NCI-H1417 treated with DMSO at 0.1 percent for 48 hours (cell line): ENCODE measurements around the gene DEPDC1.

Experiments used
- DNase-seq: peaks from one replicate; lab custom pipeline; 2025; lab: John Stamatoyannopoulos, UW

Gene DEPDC1

GRCh38 chr1:68473060-68473459 lies 23.8 kb downstream of the DEPDC1 start:
- DNase-seq, result no peak

GRCh38 chr1:68470388-68470970 lies 26.4 kb downstream of the DEPDC1 start:
- DNase-seq, result no peak

GRCh38 chr1:68464891-68465290 lies 32.0 kb downstream of the DEPDC1 start:
- no peak for DNase-seq

GRCh38 chr1:68460935-68461334 lies 35.9 kb downstream of the DEPDC1 start:
- DNase-seq, result no peak

- DNase-seq, result no peak
These were observed 37.1 kb downstream of the DEPDC1 start for GRCh38 chr1:68459796-68460195.

GRCh38 chr1:68459091-68459490 lies 37.8 kb downstream of the DEPDC1 start:
- DNase-seq, result no peak

- no peak for DNase-seq
These were observed 40.7 kb downstream of the DEPDC1 start for GRCh38 chr1:68456202-68456601.

GRCh38 chr1:68454534-68454933 lies 42.3 kb downstream of the DEPDC1 start:
- no peak for DNase-seq

GRCh38 chr1:68453060-68453670 lies 43.7 kb downstream of the DEPDC1 start:
- DNase-seq, result no peak

- DNase-seq, result no peak
These were observed 47.0 kb downstream of the DEPDC1 start, which contains the start of gene RPE65 for GRCh38 chr1:68449901-68450300. RPE65 (minus strand) TSS chr1:68449954; CDS start chr1:68449905, 49 bp downstream.

GRCh38 chr1:68448365-68448764 lies 48.5 kb downstream of the DEPDC1 start:
- no peak for DNase-seq

- DNase-seq, result no peak
These were observed 51.2 kb downstream of the DEPDC1 start for GRCh38 chr1:68445709-68446108.

GRCh38 chr1:68442822-68443556 lies 53.9 kb downstream of the DEPDC1 start:
- no peak for DNase-seq

- no peak for DNase-seq
These were observed 54.9 kb downstream of the DEPDC1 start for GRCh38 chr1:68442006-68442405.

- no peak for DNase-seq
These were observed 58.6 kb downstream of the DEPDC1 start for GRCh38 chr1:68438310-68438709.

GRCh38 chr1:68433395-68433794 lies 63.5 kb downstream of the DEPDC1 start:
- no peak for DNase-seq

- no peak for DNase-seq
These were observed 65.8 kb downstream of the DEPDC1 start for GRCh38 chr1:68431076-68431475.

GRCh38 chr1:68429233-68429808 lies 67.6 kb downstream of the DEPDC1 start:
- no peak for DNase-seq

- no peak for DNase-seq
These were observed 70.3 kb downstream of the DEPDC1 start for GRCh38 chr1:68426594-68426993.
